K562 (cell line): ENCODE data around the gene XPR1. TPM values are rescaled to one million over a fixed set of nuclear protein-coding genes. Genes with fewer than 3 reads are reported as not detected.

ENCODE experiments used
- CHD7 ChIP-seq: fragments of 200-600 bp; sonication (generic); IDR thresholded peaks from one replicate; pipeline ENCODE4 v1.6.1; 2012; ENCODE audit warnings: mild to moderate bottlenecking, low read depth, low read length, inconsistent platforms
- DACH1 ChIP-seq: fragments of 450-650 bp; IDR thresholded peaks from 2 replicates; pipeline ENCODE4 v1.6.1; 2018; ENCODE audit not compliant: partially characterized antibody
- HMGN3 ChIP-seq: IDR thresholded peaks from 2 replicates; pipeline ENCODE4 v1.6.1; 2011; ENCODE audit warnings: borderline replicate concordance, low read depth, mild to moderate bottlenecking, mixed read lengths, low read length; ENCODE audit not compliant: insufficient read length; ENCODE audit errors: extremely low read depth
- KLF13 ChIP-seq: fragments of 450-650 bp; IDR thresholded peaks from 2 replicates; pipeline ENCODE4 v1.6.1; 2016; ENCODE audit warnings: missing genetic modification characterization, low read depth, mild to moderate bottlenecking, missing compliant biosample characterization, moderate library complexity, borderline replicate concordance
- PHF8 ChIP-seq: fragments of 200-600 bp; sonication (generic); IDR thresholded peaks from 2 replicates; pipeline ENCODE4 v1.6.1; 2012; ENCODE audit warnings: mixed run types, mild to moderate bottlenecking, inconsistent platforms, low read length, moderate library complexity, borderline replicate concordance
- RAD51 ChIP-seq: fragments of 450-650 bp; IDR thresholded peaks from 2 replicates; pipeline ENCODE4 v1.7.1; 2016; ENCODE audit warnings: low read depth, mild to moderate bottlenecking, borderline replicate concordance
- TAF1 ChIP-seq: IDR thresholded peaks from 2 replicates; pipeline ENCODE4 v1.6.1; 2011; ENCODE audit warnings: mild to moderate bottlenecking, low read length, moderate library complexity; ENCODE audit not compliant: insufficient read depth, control insufficient read depth, severe bottlenecking; ENCODE audit errors: extremely low read depth
- TFE3 ChIP-seq: fragments of 450-650 bp; formaldehyde crosslinking; IDR thresholded peaks from 2 replicates; pipeline ENCODE4 v1.4.0; 2020; ENCODE audit warnings: mild to moderate bottlenecking, mixed read lengths
- THAP12 ChIP-seq: fragments of 250-450 bp; sonication (Bioruptor Pico); IDR thresholded peaks from 2 replicates; pipeline ENCODE4 v1.9.0; 2021; ENCODE audit warnings: mild to moderate bottlenecking, inconsistent platforms
- ZBED1 ChIP-seq: IDR thresholded peaks from 2 replicates; pipeline ENCODE4 v1.6.1; 2014
- ZNF561 ChIP-seq: fragments of 450-650 bp; formaldehyde crosslinking; conservative IDR thresholded peaks from 2 replicates; pipeline ENCODE4 v1.4.0; 2020; ENCODE audit warnings: mild to moderate bottlenecking, moderate library complexity
- polyA plus RNA-seq, 8 experiments: library from polyadenylated mRNA; depleted of rRNA in 4 of 8; stranded (reverse) in 5 of 8; unstranded in 3 of 8; fragments of >200 nt; fragmentation: Nextera tagmentation in 2 of 8; fragmentation: Illumina TruSeq in 1 of 8; extraction: Ambion mirVana in 2 of 8; extraction: Trizol in 1 of 8; gene quantifications; 2 replicates each; pipeline versions ENCODE4 v1.2.1 to v1.2.3, GENCODE V29; 2011 to 2014; ENCODE audit warnings: inconsistent platforms in 1 of 8, missing spikeins in 1 of 8
- total RNA-seq, 7 experiments: library from RNA; depleted of rRNA in 6 of 7; stranded (reverse); fragments of >200 nt in 6 of 7; fragmentation: Illumina TruSeq in 2 of 7; extraction: Trizol in 2 of 7; gene quantifications; 2 replicates each; pipeline versions ENCODE4 v1.2.1 to v1.2.3, GENCODE V29; 2011 to 2021; ENCODE audit warnings: low replicate concordance in 1 of 7

Gene XPR1
- total and polyA plus RNA-seq, 9 of the 15 experiments (the other 6 are each of a cell fraction or from before 2014, with no cell fraction given) = 3.0 to 66.2 (median 38.6) TPM

GRCh38 chr1:180631766-180632325 lies at the start of gene XPR1 (continued):
- peak; percentile 80; the same call in 1 of the 2 replicates for TF ChIP-seq THAP12 (CRISPR knock-in tag)
- TF ChIP-seq TAF1 = peak; percentile 87
- no peak for TF ChIP-seq CHD7
- peak; percentile 22 for TF ChIP-seq DACH1
- TF ChIP-seq KLF13 (tag) = 0 out of 2 replicates have a peak, but pooled peaks have one; percentile 4
- TF ChIP-seq RAD51 = no peak
- TF ChIP-seq ZNF561 = no peak
- TF ChIP-seq TFE3 (CRISPR knock-in tag) = no peak
- TF ChIP-seq PHF8 = peak; percentile 90
- peak; percentile 64; the same call in 1 of the 2 replicates for TF ChIP-seq ZBED1
- TF ChIP-seq HMGN3 = peak; percentile 73
